Kidney (tissue), 14 donors: Measurements from ENCODE around the gene HOMER3. TPM values are rescaled to one million over a fixed set of nuclear protein-coding genes. Genes with fewer than 3 reads are reported as not detected.

ENCODE experiments used
- DNase-seq, 5 donors: peaks; one replicate each; pipeline ENCODE4 v3.0.0-alpha.2; 2013 to 2020
- FAIRE-seq: peaks from 2 replicates; lab custom pipeline; 2012; peaks lifted over from hg19 to GRCh38; lab: Jason Lieb, UNC
- H3K27ac ChIP-seq, 2 donors: one replicate each; pipeline ENCODE4 v1.7.0; 2013; ENCODE audit warnings: low read depth in 2 of 2, low read length in 2 of 2, inconsistent platforms in 1 of 2
- H3K27me3 ChIP-seq: one replicate; pipeline ENCODE4 v1.7.1; 2013; ENCODE audit warnings: low read length, inconsistent platforms; ENCODE audit not compliant: control insufficient read depth, insufficient read depth
- H3K36me3 ChIP-seq, 3 donors: one replicate each; pipeline versions ENCODE4 v1.7.0 to v1.7.1; 2013; ENCODE audit warnings: low read length in 3 of 3, control low read depth in 1 of 3, inconsistent platforms in 1 of 3; ENCODE audit not compliant: insufficient read depth in 3 of 3, control insufficient read depth in 2 of 3
- H3K4me1 ChIP-seq, 3 donors: one replicate each; pipeline versions ENCODE4 v1.7.0 to v1.7.1; 2013; ENCODE audit warnings: low read length in 3 of 3, inconsistent platforms in 1 of 3, low read depth in 1 of 3; ENCODE audit not compliant: control insufficient read depth in 2 of 3, insufficient read depth in 2 of 3
- H3K4me3 ChIP-seq, 3 donors: one replicate each; pipeline versions ENCODE4 v1.7.0 to v1.8.1; 2013; ENCODE audit warnings: low read length in 3 of 3, control low read depth in 1 of 3, inconsistent platforms in 1 of 3
- H3K9ac ChIP-seq, 3 donors: one replicate each; pipeline versions ENCODE4 v1.7.0 to v1.7.1; 2013; ENCODE audit warnings: low read length in 3 of 3, control low read depth in 1 of 3, inconsistent platforms in 1 of 3
- H3K9me3 ChIP-seq, 3 donors: one replicate each; pipeline versions ENCODE4 v1.7.0 to v1.7.1; 2013; ENCODE audit warnings: low read length in 3 of 3, control low read depth in 1 of 3, inconsistent platforms in 1 of 3; ENCODE audit not compliant: control insufficient read depth in 2 of 3, insufficient read depth in 1 of 3
- intact Hi-C: fragments of 100-400 bp; cut with DNase I; formaldehyde crosslinking; loops from one replicate; pipeline ENCODE4 v1.11.1; 2022
- polyA plus RNA-seq: library from polyadenylated mRNA; stranded (reverse); fragments of 350-450 nt; fragmentation: Illumina TruSeq; extraction: RNeasy Lipid Tissue Mini Kit (QIAGEN cat#74804); gene quantifications from one replicate; pipeline ENCODE4 v1.2.3, GENCODE V29; 2014; ENCODE audit warnings: low read depth, low replicate concordance; ENCODE audit not compliant: insufficient read depth
- total RNA-seq: library from RNA; stranded (reverse); fragmentation: NEBNext Ultra II Directional; extraction: Animal tissue kit (Norgen Biotek cat#: 25700); gene quantifications from one replicate; pipeline ENCODE4 v1.2.1, GENCODE V29; 2021
- TF ChIP-seq, protein P1 (sequence below): IDR thresholded peaks from 3 replicates; pipeline ENCODE4 v1.5.1; 2012; ENCODE audit warnings: mild to moderate bottlenecking, moderate library complexity, borderline replicate concordance; ENCODE audit not compliant: insufficient read depth; ENCODE audit errors: extremely low read depth
- donor health status: control.
- donor health status: control.
- donor health status: control.
- donor health status: control.
- donor health status: control.
- donor health status: DM: yes; HTN: yes; CAD: no.
- donor health status: Normal renal cell carcinoma (clear cell type).

The HOMER3 gene
- total and polyA plus RNA-seq, 2 donors from 2014 or later = 34.3 to 53.1 TPM

DNA sequence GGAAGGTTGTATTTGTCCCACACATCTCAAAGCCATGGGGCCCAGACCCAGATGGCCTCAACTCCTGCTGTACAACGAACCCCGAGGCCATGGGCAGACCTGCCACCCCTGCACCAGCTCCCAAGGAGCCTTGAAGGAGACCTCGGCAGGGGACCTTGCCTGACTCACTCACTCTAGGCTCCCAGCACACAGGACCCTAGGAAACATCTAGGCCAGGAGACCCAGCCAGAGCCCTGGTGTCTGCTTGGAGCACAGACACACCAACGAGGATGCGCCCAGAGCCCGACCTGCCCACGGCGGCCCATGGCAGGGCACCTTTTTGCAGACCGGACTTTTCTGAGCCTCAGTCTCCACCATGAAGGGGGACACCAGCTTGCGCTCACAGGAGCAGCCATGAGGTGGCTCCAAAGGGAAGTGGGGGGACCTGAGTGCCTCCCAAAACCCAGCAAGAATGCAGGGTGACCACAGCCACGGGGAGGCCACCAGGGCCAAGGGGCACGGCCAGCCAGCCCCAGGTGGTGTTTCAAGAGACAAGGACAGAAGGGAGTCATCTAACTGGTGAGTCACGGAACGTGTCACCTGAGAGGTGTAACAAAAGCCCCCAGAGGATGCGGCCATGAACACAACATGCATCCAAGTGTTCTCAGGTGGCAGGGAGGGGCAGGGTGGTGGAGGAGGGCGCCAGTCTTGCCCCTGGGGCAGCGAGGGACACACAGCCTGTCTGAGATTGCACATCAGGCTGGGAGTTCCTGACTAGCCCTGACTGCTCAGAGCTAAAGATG is 40.1 kb downstream of the HOMER3 start:
- intact Hi-C loops = no loop called here
- TF ChIP-seq, protein P1, sequence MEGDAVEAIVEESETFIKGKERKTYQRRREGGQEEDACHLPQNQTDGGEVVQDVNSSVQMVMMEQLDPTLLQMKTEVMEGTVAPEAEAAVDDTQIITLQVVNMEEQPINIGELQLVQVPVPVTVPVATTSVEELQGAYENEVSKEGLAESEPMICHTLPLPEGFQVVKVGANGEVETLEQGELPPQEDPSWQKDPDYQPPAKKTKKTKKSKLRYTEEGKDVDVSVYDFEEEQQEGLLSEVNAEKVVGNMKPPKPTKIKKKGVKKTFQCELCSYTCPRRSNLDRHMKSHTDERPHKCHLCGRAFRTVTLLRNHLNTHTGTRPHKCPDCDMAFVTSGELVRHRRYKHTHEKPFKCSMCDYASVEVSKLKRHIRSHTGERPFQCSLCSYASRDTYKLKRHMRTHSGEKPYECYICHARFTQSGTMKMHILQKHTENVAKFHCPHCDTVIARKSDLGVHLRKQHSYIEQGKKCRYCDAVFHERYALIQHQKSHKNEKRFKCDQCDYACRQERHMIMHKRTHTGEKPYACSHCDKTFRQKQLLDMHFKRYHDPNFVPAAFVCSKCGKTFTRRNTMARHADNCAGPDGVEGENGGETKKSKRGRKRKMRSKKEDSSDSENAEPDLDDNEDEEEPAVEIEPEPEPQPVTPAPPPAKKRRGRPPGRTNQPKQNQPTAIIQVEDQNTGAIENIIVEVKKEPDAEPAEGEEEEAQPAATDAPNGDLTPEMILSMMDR = no peak
- no peak for FAIRE-seq

DNA sequence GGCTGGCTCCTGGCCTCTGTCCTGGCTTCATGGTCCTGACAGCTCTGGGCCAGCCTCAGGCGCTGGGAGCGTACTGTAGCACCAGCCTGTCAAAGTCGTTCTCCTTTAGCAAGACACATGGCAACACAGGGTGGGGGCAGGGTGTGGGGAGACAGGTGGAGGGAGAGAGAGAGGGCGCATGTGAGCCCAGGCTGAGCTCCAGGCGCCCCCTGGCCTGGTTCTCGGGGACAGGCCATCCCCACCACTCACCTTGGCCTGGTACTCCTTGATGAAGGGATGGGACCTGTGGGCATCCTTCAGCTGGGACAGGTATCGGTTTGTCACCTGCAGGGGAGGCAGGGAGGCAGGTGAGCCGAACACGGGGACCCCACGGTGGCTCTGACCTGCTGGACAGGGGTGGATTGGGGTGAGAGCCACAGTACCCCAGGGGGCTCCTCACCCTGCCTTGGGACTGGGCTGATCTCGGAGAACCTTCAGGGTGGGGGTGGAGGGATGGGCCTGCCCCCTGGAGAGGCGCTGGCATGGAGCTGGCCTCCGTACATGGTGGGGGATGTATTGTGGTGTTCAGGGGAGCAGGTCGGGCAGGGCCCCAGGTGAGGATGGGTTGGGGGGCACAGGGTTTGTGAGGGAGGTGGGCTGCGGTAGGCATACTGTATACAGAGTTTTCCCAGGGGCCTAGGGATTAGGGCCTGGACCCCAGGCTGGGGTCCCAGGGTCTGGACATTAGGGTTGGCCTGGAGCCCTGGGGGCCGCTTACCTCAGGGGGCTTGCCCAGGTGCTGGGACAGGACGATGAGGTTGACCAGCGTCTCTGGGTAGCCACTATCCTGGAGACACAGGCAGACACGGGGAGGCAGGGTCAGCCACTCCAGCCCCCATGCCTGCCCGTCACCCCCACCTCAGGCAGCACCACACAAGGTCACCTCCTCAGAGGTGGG is 41.1 kb downstream of the HOMER3 start:
- Histone ChIP-seq H3K27me3 (no peaks in the 10 kb centered on the region), H3K36me3 (peaks cover 0 to 6% (median 0%) of the 10 kb centered on the region in 3 donors), H3K27ac (no peak overlapping the region), H3K4me3 (no peak overlapping the region), H3K9ac (no peak overlapping the region), H3K9me3 (no peaks in the 10 kb centered on the region), H3K4me1 (no peaks in the 10 kb centered on the region)
- TF ChIP-seq, protein P1 = no peak
- FAIRE-seq (no peak), DNase-seq (no peak)
- intact Hi-C loops = no loop called here

More for the DNA sequence above, 40.1 kb downstream of the HOMER3 start:
- DNase-seq = no peak
- Histone ChIP-seq H3K27me3 (no peaks in the 10 kb centered on the region), H3K4me1 (no peaks in the 10 kb centered on the region), H3K36me3 (peaks cover 0 to 6% (median 0%) of the 10 kb centered on the region in 3 donors), H3K9ac (no peak overlapping the region), H3K4me3 (no peak overlapping the region), H3K9me3 (no peaks in the 10 kb centered on the region), H3K27ac (no peak overlapping the region)

- Histone ChIP-seq H3K9me3 (no peaks in the 10 kb centered on the region), H3K36me3 (peaks cover 0 to 4% (median 0%) of the 10 kb centered on the region in 3 donors), H3K27ac (no peak overlapping the region), H3K4me1 (no peaks in the 10 kb centered on the region), H3K27me3 (no peaks in the 10 kb centered on the region), H3K9ac (no peak overlapping the region), H3K4me3 (no peak overlapping the region)
- FAIRE-seq (no peak), DNase-seq (peak in 1 of 5 donors; percentile 53)
- TF ChIP-seq, protein P1 = no peak
- intact Hi-C loops = no loop called here
Observed at GRCh38 chr19:18898607-18899408, 42.2 kb downstream of the HOMER3 start.
